Fibroblast of skin of back (primary cell): ENCODE results near the gene IGDCC3.

ENCODE experiments used
- DNase-seq: peaks from one replicate; pipeline ENCODE4 v3.0.0-alpha.2; 2013

Gene IGDCC3

DNA sequence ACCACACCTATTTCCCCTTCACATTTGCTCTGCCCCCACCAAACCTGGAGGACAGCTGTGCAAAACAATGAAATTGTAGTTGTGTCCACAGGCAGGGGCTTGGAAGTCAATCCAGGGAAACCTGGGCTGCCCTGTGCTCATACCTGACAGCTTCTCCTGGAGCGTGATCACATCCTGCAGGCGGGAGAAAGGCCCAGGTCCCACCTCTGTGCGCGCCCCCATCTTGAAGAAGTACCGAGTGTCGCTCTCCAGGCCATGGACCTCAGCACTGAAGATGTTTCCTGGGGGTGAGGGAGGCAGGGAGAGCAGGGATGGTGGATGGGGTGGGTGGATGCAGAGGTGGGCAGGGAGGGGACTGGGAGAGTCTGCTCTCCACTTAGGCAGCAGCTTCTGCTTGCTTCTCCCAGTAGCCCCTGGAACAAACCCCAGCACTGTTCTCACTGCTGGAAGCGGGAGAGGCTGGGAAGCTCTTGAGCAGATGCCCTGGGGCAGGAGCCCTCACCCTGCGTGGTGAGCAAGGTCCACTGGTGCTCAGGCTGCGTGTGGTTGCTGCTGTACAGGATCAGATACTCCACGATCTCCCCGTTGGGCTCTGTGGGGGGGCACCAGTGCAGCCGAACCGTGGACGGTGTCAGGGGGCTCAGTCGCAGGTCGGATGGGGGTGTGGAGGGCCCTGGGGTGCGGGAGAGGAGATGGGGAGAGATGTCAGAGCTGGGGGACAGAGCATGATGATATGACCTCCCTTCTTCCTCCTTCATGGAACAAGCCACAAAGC, 10.7 kb upstream of the IGDCC3 start:
- DNase-seq = no peak

DNA sequence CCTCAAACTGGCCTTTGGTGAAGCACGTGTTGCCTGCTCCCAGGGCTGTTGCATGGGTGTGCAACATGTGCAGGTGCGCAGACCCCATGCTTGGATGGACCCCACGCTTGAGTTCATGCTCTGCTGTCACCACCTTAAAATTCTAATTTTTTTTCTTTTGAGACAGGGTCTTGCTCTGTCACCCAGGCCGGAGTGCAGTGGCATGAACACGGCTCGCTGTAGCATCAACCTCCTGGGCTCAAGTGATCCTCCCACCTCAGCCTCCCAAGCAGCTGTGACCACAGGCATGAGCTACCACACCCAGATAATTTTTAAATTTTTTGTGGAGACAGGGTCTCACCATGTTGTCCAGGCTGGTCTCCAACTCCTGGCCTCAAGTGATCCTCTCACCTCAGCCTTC, 9.1 kb upstream of the IGDCC3 start:
- no peak for DNase-seq

DNA sequence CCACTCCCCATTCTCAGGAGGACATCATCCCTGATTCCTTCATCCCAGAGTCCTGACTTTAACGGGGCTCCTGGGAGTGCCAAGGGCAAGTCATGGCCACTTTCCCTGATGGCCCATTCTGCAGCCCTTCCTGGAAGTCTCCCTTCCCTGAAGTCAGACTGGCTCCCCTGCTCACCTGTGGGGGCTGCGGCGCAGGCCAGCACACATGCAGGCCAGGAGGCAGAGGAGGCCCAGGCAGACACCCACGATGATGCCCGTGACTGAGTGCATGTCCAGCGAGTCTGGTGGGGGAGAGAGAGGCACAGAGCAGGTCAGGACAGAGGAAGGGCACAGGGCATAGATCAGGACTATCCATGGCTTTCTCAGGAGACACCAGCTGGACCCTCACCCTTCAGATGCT, 8.6 kb upstream of the IGDCC3 start:
- no peak for DNase-seq

DNA sequence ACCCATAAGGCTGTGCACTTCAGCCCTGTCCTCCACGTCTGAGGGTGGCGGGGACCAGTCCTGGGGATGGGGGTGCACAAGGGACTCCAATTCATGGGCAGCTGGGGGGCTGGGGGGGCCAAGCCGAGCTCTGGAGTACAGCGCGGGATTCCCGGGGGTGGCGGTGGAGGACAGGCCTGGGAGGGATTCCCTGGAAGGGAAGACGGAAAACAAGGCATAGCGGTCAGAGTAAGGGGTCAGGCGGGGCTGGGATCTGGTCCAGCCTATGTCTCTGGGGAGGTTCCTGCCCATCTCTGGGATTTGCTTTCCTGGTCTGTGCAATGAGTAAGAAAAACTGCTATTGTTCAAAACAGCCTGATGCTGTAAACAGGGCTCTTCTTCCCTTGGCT, 8.1 kb upstream of the IGDCC3 start:
- no peak for DNase-seq

DNA sequence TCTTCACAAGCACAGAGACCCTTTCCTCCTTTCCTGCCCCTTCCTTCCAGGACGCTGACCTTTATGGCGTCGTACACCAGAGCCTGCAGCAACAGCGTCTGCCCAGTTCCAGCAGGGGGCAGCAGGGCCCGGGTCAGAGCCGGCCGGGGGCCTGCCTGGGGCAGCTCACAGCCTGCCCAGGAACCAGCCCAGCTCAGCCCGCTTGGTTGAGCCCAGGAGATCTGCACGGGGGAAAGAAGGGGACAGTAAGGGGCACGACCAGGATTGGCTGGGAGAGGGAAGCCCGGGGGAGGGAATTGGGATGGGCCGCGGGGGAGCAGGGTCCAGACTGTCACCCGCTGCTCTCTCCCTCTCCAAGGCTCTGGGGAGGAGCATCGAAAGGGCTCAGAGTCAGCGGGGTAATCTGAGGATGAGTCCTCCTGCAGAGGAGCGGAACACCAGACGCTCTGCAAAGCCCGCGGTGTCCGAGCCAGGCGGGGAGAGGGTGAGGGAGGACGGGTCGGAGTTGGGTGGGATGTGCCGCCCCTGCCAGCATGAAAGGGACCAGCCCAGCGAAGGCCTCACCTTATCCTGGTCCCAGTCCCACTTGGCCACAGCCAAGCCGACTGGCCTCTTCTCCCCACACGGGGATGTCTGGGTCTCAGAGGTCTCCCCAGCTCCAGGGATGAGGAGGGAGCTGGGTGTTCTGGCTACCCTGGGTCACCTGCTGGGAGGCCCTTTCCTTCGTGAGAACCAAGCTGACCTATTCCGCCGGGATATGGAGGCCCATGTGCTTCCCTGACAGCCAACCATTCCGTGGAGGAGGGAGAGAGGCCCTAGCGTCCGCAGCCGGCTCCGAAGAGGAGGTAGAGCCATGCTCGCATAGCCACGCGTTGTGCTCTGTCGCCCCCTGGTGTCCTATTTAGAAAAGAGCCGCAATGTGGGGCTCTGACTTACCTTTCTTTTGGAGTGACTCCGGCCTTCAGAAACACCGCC, 7.4 kb upstream of the IGDCC3 start:
- peak; percentile 78 for DNase-seq

DNA sequence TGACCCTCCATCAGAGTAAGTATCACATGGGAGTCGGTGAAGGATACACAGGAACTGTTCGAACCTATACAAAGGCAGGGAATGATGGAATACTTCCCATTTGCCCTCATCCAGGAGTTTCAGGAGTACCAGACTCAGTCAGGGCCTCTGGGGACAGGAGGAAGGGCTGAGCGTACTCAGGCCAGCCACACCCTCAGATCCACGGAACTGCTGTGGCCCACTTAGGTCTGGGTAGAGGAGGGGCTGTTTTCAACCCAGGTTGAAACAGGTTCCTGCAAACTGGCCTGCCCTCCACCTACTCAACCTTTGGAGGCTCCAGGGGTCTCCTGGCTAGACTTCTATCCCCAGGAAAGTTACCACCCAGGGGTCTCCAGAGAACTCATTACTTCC, 6.7 kb upstream of the IGDCC3 start:
- DNase-seq = no peak

DNA sequence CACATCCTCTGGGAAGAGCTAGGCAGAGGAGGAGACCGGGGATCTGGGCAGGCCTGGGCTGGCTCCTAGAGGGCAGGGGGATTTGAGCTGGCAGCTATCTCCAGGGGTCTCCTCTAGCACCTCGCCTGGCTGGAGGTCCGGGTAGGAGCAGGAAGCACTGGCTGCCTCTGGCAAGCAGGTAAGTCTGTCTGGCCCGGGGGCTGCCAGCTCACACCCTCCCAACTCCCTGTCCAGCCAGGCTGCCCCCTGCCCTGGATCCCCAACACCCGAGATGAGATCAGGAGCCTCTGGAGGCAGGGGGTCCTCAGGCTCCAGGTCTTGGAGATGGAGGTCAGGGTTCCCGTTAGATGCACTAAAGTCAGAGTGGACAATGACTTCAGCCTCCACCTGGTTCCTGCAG, 6.2 kb upstream of the IGDCC3 start:
- no peak for DNase-seq

DNA sequence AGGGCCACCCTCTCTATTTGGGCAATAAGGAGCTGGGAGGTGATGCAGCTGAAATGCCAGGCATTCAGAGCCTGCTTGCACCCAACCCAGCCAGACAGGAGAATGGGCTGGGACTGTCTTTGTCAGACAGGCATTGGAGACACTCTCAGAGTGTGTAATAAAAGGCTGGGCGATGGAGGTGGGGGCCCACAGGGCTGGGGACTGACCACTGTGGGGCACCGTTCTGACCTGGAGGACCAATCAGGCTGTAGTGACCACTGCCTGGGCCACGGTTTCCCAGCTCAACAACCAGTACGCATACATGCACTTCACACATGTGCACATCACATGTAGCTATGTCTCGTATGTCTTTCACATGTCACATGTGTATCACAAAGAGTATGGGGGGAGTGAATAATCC, 5.7 kb upstream of the IGDCC3 start:
- DNase-seq = no peak

DNA sequence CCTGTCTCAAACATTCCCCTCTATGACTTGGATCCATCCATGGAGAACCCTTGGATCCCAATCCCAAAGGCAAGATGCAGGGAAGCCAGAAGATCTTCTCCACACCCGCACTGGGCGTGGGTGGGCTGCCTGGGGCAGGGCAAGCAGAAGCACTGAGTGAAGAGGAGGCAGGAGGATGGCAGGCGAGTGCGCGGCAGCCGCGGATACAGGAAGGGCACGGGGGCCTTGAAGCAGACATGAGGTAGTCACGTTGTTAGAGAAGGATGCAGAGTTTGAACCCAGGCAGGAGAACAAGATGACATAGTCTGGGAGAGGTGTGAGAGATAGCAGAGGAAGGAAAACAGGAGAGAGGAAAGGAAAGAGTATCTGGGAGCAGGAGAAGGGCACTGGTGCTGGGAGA, 5.1 kb upstream of the IGDCC3 start:
- DNase-seq = no peak

DNA sequence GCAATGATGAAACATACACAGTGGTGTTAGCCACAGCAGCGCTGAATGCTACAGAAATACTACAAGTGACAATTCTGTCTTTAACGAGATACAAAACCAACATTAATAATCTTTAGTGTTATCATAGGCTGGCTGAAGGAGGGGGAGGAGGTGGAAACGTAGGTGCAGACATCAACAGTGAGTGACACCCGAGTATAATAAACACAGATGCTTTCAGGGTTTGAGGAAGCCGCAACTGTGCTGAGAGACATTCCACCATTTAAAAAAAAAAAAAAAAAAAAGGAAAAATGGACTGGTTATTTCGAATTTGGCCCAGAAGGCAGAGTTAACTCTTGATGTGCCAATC, 4.3 kb upstream of the IGDCC3 start:
- no peak for DNase-seq

DNA sequence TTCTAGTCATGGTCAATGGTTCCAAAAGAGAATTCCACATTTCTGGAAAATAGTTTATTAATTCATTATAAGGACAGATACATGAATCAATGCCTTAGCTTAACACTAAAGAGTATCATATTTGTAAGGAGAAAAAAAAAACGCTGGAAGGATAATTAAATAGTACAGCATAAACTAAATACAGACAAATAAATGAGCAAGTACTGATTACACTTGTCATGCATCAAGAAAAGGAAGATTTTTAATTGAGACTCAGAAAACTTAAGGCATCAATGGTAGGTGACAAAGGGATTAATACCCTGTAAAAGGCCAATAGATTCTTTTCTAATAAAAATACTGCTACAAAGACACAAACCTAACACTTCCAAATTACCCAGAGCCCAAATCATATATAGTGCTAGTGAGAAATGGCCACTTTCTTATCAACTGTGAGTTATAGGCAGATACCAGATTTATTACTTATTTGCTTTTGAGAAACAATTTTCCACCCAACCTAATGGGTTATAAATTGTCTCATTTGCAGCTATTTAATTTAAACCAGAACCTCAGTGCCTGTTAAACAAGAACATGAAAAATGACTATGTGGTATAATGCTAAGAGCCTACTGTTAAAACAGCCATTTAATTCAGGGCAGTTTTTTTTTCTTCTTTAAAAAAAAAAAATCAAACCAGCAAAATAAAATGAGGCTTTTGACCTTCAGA, 3.8 kb upstream of the IGDCC3 start:
- no peak for DNase-seq

DNA sequence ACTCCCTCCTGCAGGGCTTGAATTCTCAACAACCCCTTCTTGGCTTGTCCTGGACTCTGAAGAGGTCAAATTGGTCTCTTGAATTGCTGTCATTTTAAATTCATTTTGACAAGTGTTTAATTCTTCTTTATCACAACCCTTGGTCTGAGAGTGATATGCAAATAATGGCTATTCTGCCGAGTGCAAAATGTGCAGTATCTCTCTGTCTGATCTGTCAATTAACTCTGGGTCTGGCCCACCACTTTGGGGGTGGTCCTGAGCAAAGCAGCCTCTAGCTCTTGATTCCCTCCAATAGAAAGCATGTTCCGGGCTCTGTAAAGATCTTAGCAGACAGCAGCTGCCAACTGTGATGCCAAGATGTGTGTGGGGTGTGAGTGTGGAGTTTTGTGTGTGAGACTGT, 2.2 kb upstream of the IGDCC3 start:
- DNase-seq = no peak

DNA sequence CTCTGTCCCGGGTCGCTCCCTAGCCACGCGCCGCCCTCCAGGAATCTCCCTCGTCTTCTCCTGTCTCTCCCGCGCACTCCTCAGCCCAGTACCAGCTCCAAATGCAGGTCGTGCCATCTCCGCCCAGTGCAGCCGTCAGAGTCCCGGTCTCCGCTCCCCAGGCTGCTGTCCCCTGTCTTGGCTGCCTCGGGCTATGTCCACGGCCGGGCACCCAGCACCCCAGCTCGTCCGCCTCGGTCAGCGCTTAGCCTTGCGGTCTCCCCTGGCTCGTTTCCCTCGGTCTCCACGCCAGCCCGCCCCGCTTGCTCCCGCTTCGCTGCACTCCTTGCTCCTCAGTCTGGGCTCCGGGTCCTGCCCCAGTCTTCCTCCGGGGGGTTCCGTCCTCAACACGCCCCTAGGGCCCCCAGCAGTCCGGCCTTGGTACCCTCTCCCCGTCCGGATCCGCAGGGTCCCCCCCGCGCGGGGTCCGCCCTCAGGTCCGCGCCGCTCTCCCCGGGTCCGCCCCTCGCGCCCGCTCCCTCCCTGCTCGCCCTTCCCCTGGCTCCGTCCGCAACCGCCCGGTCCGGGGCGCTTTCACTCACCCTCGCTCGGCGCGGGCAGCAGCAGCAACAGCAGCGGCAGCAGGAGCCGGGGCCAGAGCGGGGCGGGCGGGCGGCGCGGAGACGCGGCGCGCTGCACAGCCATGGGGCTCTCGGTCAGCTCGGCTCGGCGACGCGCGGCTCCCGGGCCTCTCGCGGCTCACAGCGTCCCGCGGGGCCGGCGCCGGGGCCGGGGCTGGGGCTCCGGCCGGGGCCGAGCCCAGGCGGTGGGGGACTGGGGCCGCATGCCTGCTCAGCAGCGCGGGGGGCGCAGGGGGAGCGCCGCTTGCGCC, 462 bp downstream of the IGDCC3 start:
- peak; percentile 33 for DNase-seq

DNA sequence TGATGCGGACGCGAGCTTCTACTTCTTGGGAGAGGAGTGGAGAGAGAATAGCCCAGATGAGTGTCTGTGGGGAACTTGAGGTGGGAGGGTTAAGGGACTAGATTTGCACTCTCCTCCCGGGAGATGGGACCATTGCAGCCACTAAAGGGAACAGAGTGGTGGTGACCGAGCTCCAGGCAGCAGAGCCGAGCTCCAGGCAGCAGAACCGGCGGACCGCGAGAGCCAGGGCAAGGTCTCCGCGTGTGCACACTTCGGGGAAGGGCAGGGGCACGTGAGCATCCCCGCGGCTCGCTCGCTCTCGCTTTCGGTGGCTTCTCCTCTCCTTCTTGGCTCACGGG, 1.1 kb downstream of the IGDCC3 start:
- DNase-seq = no peak

DNA sequence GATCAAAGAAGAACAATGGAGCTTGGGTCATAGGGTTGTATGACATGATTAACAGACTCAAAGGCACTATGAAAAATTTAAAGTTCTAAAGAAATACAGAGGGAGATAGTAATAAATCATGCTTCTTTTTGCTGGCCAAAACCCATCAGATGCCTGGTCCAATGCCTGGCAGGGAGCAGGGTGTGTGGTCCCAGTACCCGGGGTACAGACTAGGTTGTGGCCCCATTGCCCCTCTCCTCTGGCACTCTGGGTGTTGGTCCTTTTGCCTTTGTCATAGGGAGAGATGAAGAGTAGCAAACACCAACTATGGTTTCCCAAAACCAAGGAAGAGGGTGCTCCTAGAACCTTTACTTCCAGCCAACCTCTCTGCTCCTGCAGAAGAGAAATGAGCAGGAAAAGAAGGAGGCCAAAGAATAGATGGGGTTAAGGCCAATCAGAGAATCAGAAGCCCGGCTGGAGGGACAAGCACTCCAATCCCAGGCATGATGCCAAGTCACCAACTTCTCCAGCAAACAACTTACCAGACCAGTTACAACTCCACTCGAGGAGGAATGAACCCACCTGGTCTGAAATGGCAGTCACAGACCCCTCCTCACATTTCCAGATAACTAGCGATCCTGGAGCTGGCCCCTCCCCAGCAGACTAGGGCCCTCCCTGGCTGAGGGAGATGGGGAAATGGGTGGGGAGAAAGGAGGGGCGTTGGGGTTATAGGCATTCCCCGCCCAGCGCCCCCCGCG, 1.8 kb downstream of the IGDCC3 start:
- DNase-seq = no peak

DNA sequence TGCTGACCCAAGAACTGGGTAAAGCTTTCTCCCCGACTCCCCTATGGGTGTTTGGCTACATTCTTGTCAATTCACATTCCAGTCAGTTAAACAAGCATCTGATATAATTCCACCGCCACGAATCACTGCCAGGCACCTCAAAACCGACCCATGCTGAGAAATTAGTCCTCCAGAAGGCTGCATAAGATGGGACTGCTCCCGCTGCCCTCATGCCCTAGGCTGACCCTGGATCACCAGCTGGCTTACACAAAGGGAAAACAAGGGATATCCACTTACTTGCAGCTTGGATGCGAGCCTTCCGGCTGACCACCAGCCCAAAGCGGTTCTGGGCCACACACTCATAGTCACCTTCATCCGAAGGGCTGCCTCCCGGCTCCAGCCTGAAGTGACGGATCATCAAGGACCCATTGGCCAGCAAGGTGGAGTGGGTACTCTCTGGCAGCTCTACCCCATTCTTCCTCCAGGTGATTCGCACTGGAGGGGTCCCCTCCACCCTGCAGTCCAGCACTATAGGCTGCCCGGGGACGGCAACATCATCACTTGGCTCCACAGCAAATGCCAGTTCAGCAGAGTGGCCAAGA, 2.9 kb downstream of the IGDCC3 start:
- DNase-seq = peak; percentile 82

DNA sequence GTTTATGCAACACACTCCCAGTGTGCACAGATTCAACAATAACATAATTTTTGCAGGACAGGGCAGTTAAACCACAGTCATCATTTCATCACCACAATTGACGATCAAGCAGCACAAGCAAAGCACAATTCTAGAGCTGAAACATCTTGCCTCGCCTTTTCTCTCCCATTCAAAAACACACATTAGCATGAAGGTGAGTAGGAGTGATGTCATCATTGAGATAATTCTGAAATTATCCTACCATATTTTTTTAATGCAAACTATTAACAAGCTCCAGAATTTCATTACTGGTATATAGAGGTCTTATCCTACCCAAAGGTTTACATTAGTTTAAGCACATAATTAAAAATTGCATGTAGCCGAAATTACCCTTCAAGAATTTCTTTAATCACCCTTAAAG, 3.5 kb downstream of the IGDCC3 start:
- DNase-seq = no peak

DNA sequence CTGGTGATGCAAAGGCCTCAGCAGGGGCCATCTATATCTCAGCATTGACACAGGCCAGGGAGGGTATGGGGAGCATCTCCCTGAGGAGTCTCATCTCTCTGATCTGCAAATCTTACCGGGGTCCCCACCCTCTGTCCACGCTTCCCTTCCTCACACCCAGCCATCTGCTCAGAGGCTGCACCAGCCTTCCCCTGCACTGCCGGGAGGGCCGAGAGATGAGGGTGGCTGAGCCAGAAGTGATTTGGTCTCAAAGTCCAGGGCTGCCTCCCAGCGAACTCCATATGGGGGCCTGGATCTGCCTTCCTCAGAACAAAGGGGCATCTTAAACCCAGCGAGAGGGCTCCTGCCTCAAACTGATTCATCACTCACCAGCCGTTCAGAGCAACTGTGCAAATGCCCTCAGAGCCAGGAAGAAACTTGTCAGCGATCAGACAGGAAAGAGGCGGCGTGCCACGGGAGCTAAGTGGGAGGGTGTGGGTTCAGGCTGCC, 4.6 kb downstream of the IGDCC3 start:
- peak; percentile 41 for DNase-seq

DNA sequence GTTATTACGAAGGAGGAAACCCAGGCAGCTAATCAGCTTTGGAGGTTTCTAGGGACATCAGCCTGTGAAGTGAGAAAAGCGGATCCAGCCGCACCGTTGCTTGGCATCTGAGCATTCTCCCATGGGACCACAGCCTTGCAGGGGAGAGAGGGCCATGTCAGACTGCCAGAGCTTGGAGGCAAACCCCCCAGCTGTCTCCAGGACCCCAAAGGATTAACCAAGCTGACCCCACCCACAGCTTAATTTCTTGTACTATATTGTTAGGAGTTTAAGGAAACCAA, 5.1 kb downstream of the IGDCC3 start:
- no peak for DNase-seq

DNA sequence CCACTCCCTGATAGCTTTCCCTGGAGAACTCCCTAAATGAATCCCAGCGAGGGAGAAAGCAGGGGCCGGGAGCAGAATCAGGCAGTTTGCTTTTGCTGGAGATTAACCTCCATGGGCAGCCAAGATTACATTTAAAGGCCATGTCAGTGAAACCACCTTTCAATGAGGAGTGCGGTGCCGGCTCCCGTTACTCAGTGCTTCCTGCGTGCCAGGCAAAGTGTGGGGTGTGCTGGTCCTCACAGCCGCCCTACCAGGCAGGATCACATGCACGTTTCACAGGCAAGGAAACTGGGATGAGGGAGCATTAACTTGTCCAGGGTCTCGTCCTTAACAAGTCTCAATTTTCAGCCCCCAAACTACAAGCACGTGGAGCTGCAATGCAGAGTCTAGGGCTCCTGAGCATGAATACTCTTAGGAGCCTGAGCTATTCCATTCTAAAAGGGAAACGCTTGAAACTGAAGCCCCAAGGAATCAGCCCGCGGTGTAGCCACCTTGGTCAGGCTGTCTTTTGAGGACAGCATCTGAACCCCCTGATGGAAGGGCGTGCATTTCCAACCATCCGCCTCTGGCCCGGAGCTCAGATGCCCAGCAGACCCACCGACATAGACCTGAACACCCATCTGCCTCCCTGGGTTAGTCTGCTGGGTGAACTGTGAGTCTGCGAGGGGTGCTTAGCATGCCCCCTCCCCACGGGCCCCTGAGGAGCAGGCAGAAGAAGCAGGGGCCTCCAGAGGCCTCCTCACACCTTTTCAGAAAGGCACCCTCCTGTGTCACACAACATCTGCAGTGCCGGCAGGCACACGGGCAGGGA, 5.6 kb downstream of the IGDCC3 start:
- no peak for DNase-seq

DNA sequence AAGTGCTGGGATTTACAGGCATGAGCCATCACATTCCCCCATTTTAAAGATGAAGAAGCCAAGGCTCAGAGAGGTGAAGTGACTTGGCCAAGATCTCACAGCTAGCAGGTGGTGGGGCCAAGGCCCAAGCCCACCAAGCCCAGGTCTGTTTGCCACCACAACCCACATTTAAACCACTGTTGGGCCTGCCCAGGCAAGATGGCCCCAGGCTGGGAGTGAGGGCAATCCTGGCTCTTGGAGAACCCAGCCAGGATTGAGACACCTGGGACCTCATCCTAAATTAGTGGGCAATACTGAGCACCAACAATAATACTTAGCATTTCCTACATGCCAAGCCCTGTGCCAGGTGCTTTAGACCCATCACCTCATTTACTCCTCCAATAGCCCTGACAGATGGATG, 6.9 kb downstream of the IGDCC3 start:
- DNase-seq = no peak
